HT-29 (cell line): ENCODE data around the gene LINGO3. TPM values are rescaled to one million over a fixed set of nuclear protein-coding genes. Genes with fewer than 3 reads are reported as not detected.
"Not testable (repeated sequence)": the region's sequence is repeated elsewhere in the genome, so short reads cannot be mapped to it uniquely, and the experiment has no call there.

Experiments
- DNase-seq: peaks from one replicate; pipeline ENCODE4 v3.0.0-alpha.2; 2015; ENCODE audit warnings: low spot score
- total RNA-seq: library from RNA; depleted of rRNA; stranded (reverse); fragments of >200 nt; shearing (Covaris generic); gene quantifications from 2 replicates; pipeline ENCODE4 v1.2.3, GENCODE V29; 2014

LINGO3 gene
- total RNA-seq, 1 experiment from 2014 or later = 0.20 TPM

DNA sequence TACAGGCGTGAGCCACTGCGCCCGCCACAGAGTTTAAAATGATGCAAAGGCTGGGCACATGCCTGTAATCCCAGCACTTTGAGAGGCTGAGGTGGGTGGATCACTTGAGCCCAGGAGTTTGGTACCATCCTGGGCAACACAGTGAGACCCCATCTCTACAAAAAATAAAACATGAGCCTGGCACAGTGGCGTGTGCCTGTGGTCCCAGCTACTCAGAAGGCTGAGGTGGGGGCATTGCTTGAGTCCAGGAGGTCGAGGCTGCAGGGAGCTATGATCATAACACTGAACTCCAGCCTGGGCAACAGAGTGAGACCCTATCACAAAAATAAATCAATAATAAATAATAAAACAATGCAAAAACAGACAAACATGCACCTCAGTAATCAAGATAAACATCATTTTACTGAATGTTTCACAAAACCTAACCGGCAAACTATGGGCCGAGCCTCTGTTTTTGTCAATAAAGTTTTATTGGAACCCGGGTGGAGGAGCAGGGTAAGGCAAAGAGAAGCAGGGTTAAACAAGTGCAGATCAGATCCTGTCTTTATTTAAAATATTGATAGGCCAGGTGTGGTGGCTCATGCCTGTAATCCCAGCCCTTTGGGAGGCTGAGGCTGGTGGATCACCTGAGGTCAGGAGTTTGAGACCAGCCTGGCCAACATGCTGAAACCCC lies 24.0 kb downstream of the LINGO3 start:
- DNase-seq = no peak

DNA sequence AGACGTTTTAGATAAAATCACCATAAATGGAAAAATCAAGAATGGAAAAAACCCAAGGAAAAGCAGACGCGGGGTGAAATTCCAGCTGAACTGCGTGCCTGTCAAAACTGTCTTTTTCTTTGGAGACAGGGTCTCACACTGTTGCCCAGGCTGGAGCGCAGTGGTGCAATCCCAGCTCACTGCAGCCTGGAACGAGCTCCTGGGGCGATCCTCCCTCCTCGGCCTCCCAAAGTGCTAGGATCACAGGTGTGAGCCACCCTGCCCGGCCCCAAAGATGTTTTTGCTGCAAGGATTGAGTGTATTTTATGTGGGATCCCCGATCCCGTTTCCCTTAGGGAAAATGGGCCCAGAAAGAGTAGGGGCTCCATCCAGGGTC lies 25.1 kb downstream of the LINGO3 start:
- DNase-seq = no peak

DNA sequence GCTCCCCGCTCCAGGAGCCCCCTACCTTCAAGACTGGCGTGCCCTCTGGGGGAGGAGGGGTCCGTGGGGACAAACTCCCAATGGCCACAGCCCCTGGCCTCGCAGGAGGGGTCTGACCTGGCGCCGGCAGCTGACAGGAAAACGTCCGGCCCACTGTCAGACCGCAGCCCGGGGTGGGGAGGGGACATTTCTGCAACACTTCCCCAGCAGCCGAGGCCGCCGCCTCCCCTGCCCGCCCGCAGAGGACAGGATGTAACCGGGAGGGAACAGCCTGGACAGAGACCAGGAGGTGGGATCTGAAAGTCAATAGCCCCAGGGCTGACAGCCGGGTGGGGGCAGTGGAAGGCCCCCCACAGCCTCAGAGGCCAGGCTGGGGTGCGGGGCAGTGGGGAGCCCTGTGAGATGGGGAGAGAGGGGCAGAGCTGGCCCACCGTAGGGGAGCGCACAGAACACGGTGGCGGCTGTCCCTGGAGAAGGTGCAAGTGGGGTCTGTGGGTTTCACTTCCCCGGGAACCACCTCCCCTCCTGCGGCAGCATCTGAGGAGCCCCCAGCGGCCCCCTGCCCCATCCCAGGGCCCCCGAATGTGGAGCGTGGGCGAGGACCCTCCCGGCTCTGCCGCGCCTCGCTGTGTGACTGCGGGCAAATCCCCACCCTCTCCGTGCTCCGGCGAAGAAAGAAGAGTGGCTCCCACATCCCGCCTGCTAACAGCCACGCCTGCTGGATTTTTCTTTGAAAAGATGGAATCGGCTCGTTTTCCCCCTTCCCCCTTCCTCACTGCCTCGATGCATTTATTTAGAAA lies 25.7 kb downstream of the LINGO3 start, which contains the start of gene PEAK3:
Gene PEAK3 (minus strand): TSS at position 114 of the 800 bp plus-strand sequence. CDS start 1,244 bp downstream, outside the sequence.
- no peak for DNase-seq

DNA sequence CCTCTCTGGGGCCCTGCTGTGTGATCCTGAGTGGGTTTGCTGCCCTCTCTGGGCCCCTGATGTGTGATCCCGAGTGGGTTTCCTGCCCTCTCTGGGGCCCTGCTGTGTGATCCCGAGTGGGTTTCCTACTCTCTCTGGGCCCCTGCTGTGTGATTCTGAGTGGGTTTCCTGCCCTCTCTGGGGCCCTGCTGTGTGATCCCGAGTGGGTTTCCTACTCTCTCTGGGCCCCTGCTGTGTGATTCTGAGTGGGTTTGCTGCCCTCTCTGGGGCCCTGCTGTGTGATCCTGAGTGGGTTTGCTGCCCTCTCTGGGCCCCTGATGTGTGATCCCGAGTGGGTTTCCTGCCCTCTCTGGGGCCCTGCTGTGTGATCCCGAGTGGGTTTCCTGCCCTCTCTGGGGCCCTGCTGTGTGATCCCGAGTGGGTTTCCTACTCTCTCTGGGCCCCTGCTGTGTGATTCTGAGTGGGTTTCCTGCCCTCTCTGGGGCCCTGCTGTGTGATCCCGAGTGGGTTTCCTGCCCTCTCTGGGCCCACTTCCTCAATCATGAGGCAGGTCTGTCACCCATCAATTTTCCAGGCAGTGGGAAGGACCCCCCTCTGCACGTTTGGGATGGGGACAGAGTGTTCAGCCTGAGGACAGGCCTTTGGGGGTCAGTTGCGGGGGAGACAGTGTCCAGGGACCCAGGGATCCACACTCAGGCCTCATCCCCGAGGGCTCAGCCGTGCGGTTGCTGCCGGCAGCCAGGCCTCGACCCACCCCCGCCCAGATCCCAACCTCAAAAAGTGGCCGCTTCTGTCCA lies 26.5 kb downstream of the LINGO3 start:
- DNase-seq = not testable (repeated sequence)

DNA sequence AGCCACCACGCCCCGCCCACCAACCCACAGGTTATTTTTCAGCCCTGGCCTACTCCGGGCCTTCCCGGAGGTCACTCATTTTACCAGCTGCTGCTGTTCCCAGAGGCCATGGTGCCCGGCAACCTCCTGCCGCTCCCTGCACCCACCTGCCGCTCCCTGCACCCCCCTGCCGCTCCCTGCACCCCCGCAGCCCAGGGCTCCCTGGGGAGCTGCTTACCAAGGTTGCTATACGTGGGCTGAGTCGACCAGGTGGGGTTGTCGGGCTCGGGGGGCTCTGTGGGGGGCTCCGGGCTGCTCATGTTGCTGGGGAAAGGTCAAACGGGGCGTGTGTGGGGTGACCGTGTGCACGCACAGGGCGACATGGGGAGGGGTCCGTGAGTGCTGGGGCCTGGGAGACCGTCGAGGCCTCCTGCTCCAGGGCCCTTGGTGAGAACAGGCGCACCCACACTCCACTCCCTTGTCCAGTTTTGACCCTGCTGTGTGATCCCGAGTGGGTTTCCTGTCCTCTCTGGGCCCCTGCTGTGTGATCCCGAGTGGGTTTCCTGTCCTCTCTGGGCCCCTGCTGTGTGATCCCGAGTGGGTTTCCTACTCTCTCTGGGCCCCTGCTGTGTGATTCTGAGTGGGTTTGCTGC lies 27.2 kb downstream of the LINGO3 start:
- no peak for DNase-seq

DNA sequence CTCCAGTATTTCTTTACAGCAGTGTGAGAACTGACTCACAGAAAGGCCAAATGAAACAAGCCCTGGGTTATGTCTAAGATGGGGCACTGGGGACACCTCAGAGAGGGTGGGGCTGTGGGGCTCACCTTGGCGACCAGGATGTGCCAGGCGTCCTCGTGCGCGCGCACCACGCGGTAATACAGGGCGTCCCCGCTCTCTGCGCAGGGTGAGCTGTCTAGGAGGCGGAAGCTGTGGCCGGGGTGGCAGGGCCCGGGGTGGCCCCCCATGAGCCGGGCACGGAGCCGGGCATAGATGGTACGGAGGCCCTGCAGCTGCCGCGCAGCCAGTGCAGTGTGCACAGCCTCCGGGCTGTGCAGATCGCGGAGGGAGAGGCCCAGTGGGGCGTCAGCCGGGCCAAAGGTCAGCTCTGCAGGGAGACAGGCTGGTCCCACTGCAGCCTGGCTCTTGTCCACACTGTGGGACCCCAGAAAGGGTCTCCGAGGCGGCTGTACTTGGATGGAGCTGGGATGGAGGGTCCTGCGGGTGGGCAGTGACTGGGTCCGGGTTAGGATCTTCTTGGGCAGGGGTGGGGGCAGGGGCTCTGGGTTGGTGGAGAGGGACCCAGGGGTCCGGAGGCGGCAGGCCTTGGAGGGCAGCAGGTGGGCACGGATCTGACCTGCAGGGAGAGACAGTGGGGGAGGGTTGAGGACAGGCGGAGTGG lies 29.3 kb downstream of the LINGO3 start:
- DNase-seq = peak; percentile 36

DNA sequence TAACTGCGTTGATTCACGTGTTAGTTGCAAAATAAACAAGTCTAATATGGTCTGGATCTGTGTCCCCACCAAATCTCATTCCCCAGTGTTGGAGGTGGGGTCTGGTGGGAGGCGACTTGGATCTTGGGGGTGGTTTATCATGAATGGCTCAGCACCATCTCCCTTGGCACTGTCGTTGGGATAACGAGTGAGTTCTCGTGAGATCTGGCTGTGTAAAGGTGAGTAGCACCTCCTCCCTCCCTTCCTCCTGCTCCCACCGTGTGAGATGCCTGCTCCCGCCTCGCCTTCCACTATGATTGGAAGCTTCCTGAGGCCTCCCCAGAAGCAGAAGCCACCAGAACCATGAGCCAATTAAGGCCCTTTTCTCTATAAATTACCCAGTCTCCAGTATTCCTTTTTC lies 30.8 kb downstream of the LINGO3 start:
- no peak for DNase-seq

DNA sequence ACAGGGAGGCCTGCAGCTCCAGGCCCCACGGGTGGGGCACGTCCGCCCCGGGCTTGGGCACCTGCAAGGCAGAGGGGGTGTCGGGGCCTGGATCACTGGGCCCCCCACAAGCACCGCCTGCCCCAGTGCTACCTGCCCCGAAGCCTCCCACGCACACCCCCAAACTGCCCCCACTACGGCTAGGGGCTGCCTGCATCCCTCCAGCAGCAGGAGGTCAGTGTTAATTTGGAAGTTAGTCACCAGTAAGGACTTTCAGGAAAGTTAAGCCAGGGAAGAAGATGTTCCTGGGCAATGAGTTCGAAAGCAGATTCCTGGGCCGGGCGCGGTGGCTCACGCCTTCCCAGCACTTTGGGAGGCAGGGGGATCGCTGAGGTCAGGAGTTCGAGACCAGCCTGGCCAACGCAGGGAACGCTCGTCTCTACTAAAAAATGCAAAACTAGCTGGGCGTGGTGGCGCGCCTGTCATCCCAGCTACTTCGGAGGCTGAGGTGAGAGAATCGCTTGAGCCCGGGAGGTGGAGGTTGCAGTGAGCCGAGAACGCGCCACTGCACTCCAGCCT lies 31.4 kb downstream of the LINGO3 start:
- DNase-seq = no peak

DNA sequence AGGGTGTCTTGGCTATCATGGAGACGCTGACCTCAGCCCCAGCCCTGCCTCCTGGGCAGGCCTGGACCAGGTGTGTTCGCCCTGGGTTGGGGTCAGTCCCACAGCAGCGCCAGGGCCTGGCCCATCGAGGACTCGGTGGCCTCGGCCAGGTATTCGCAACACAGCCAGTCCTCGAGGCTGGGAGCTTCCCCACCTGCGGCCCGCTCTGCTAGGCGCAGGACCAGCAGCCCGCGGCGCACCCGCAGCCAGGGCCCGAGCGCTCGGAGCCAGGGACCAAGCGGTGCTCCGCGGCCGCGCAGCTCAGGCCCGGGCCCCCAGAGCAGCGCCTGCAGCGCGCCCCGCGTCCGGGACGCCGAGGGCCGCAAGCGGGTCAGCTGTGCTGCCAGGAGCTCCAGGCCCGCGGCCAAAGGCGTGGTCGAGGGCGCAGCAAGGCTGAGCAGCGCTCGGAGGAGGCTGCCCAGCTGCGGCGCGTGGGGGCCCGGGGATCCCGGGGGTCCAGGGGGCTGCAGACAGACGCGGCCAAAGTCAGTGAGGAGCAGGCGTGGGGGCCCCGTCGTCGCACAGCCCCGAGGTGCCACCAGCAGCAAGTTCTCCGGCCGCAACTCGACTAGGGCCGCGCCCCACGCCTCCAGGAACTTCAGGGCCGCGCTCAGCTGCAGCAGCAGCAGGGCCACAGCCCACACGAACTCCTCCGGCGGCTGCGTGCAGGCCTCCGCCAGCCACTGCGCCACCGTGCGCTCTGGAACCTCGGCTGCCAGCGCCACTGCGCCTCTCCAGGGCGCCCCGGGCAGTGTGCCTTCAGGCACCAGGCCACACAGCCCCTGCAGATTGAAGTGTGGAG lies 32.1 kb downstream of the LINGO3 start:
- no peak for DNase-seq

DNA sequence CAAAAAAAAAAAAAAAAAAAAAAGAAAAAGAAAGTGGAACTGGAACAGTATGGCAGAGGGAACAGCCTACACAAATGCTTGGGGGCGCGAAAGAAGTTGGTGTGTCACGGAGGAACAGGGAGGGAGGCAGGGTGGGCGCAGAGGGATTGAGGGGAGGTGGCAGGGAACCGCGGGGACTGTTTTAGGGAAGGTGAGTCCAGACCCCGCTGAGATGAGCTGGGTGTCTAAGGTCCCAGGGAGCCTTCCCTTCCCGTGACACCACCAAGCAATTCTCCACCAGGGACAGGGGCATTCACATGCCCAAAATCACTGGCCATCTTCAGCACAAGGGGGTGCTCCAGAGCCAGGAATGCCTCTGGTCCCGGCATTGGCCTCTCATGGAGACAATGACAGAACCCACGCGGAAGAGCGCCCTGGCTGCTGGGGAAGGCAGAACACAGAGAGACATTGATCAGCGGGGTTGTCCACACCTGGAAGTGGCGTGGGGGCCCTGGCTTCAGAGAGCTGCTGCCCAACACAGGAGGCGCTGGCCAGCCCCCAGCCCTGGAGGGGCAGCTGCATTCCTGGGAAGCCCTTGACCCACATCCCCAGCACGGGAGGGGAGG lies 32.9 kb downstream of the LINGO3 start:
- peak; percentile 78 for DNase-seq

DNA sequence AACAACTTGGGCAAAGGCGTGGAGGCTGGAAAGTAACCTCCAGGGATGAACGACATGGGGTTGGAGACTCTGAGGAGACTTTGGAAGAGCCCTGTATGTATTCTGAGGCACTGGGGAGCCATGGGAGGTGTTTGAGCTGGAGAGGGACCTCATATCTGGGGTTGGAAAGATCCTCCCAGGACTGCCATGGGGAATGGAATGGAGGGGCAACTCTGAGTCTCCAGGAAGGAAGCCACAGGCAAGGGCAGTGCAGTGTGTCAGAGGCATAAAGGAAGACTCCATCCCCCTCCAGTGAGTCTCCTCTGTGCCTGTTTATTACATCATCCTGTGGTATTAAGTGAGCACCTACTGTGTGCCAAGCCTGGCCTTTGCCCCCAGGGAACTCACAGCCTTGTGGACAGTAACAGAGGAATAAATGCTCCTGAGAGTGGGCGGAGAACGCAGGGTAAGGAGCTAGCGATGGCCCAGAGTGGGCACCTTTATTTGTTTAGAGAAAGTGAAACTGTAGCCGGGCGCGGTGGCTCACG lies 33.7 kb downstream of the LINGO3 start:
- no peak for DNase-seq

DNA sequence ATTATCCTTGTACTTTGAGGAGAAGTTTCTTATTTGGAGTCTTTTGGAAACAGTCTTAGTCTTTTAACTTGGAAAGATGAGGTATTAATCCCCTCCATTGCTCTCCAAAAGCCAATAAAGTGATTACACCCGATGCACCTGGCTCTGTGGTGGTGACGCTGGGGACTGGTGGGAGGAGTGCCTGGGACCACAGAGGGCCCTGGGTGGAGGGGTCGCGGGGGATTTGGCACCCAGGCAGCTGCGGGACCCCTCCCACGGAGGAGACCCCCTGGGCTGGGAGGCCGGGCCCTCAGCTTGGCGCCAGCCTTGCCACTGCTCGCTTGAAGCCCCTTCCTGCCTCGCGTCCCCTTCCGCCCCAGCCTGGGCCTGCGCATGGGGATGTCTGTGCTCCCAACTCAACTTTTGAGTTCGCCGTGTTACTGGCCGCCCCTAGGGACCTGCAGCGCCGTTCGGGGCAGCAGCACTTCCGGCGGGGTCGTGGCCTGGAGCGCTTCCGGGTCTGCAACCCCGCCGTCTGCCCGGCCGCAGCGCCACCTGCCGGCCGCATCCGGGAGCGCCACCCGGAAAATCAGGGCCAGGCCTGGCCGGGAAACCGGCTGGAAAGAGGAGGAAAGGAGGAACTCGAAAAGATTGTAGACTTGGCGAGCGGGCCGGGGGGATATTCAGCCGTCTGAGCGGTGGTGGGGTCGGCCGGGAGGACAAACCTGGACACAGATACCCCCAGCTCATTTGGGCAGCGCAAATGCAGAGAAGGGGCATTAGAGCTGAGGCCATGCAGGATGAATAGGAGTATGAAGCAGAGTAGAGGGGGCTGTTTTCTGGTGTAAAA lies 34.4 kb downstream of the LINGO3 start:
- peak; percentile 79 for DNase-seq

DNA sequence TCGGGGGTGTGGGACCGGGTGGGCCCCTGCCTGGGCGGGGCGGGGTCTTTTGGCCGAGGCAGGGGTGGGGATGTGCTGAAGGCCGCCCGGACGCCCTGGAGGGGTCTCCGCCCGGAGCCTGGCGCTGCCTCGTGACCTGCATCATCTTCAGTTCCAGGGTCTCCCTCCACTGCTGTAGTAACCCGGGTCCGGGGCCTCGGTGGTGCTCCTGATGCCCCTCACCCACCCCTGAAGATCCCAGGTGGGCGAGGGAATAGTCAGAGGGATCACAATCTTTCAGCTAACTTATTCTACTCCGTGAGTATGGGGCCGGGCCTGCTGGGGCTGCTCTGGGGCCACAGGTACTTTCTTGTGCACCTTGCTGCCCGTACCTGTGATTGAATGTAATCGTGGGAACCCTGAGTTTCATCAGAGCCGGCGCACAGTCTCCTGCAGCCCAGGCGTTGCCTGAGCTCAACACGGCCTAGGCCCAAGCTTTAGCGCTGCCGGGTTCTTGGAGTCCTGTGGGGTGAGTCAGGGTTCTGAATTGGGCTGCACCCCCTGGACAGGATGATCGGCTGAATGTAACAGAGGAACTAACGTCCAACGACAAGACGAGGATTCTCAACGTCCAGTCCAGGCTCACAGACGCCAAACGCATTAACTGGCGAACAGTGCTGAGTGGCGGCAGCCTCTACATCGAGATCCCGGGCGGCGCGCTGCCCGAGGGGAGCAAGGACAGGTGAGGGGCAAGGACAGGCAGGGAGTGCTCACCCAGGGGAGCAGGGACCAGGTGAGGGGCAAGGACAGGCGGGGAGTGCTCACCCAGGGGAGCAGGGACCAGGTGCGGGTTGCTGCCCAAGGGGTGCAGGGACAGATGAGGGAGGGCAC lies 36.5 kb downstream of the LINGO3 start:
- DNase-seq = peak; percentile 45

DNA sequence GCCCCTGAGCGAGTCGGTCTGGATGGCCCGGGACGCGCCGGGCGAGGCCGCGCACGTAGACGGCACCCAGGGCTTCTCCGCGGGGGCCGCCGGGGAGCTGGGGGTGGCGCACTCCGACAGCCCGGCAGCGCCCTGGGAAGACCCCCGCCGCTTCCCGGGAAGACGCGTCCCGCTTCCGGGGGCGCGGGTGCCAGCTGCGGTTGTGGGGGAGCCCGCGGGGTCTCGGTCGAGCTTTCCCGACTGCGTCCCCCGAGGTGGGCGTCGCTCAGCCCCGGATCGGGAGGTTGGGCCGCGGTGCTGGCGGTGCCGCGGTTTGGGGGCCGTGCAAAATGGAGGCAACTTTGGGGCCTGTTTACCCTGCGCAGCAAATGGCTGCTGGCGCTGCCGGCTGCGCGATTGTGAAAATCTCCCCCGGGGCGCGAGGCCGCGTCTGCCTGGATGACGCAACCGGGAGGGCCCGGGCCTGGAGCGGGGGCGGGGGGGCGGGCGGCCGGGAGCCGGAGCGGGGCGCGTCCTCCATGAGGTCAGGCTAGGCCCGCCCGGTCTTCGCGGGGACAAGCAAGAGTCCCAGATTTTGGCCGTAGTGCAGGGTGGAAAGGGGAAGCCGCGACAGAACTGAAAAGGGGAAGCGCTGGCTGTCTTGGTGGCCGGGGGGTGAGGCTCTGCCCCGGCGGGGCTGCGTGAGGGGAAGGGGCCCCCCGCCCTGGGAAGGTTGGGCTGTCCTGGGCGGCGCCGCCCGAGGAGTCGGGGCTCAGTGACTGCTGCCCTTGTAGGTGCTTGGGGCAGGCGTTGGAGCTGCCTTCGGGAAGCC lies 37.3 kb downstream of the LINGO3 start:
- DNase-seq = peak; percentile 35

DNA sequence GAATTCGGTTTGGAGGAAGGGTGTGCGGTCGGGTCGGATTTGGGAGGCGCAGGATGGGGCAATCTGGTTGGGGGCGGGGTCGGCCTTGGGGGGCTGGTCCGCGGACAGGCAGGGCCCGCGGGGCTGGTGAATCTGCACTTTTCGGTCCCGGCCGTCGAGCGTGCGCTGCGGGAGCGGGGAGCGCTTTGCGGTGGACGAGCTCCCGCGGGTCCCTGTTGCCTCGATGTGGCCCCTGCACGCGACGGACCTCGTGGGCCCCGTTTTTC lies 37.9 kb downstream of the LINGO3 start:
- DNase-seq = no peak

DNA sequence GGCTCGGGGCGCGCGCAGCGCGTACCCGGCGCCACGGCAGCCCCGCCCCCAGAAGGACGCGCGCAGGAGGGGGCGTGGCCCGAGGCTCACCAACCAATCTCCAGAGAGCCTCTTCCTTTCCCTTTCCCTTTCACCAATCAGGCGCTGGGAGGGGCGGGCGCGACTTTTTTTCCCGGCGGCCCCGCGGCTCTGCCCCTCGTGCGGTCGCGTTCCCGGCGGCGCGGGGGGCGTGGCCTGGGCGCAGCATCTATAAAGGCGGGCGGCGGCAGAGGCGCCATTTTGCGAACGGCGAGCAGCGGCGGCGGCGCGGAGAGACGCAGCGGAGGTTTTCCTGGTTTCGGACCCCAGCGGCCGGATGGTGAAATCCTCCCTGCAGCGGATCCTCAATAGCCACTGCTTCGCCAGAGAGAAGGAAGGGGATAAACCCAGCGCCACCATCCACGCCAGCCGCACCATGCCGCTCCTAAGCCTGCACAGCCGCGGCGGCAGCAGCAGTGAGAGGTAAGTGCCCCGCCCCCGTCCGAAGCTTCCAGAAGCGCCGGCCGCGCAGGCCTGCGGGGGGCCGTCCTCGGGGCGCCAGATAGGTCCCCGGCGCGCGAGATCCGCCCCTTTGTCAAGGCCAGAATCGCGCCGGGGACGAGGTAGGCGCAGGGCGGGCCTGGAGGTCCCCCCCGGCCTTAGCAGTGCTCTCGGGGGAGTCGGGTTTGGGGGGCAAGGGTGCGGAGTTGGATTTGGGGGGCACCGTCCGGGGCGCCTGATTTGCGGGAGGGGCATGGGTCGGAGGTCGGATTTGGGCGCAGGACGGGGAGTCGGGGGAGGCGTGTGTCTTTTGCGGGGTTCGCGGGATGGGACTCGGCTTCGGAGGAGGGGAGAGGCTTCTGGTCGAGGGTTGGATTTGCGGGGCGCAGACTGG lies 38.5 kb downstream of the LINGO3 start:
- peak; percentile 87 for DNase-seq
